GM23248 (cell line): ENCODE results near the gene SYT6.

ENCODE experiments used
- EZH2 ChIP-seq: fragments of 200-600 bp; sonication (generic); IDR thresholded peaks from 2 replicates; pipeline ENCODE4 v1.6.1; 2018; ENCODE audit warnings: antibody characterized with exemption, mild to moderate bottlenecking; ENCODE audit not compliant: insufficient read depth, poor library complexity, severe bottlenecking
- EZH2phosphoT487 ChIP-seq: fragments of 200-600 bp; sonication (generic); IDR thresholded peaks from 2 replicates; pipeline ENCODE4 v1.6.1; 2018; ENCODE audit warnings: antibody characterized with exemption, moderate library complexity, mild to moderate bottlenecking, low read depth; ENCODE audit not compliant: insufficient read depth

DNA sequence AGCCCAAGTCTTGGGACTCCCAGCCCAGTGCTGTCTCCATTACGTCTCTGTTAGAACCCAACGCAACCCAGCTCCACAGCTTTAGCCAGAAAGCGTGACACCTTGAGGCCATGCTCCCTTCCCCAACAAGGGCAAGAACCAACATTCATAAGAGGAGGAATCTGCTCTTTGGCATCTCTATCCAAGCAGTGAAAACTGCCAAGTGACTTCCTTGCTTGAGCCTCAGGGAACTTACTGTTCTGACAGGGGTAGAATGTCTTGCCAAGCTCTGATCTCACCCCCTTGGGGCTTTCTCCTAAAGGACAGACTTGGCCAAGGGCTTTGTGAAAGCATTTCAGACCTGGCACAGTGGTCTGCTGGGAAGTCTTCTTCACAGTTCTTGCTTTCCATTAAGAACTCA, 56.6 kb downstream of the SYT6 start:
- TF ChIP-seq EZH2phosphoT487 (no peak), EZH2 (no peak)
